ENCODE data around the gene USP25.

The USP25 gene

GRCh38 chr21:15797577-15798363 is 68.0 kb downstream of the USP25 start:
- no peak for DNase-seq (ENCODE audit: low spot score)
- no peak for FAIRE-seq

GRCh38 chr21:15801352-15801863 is 71.6 kb downstream of the USP25 start:
- no peak for FAIRE-seq
- DNase-seq (ENCODE audit: low spot score), result no peak

DNA sequence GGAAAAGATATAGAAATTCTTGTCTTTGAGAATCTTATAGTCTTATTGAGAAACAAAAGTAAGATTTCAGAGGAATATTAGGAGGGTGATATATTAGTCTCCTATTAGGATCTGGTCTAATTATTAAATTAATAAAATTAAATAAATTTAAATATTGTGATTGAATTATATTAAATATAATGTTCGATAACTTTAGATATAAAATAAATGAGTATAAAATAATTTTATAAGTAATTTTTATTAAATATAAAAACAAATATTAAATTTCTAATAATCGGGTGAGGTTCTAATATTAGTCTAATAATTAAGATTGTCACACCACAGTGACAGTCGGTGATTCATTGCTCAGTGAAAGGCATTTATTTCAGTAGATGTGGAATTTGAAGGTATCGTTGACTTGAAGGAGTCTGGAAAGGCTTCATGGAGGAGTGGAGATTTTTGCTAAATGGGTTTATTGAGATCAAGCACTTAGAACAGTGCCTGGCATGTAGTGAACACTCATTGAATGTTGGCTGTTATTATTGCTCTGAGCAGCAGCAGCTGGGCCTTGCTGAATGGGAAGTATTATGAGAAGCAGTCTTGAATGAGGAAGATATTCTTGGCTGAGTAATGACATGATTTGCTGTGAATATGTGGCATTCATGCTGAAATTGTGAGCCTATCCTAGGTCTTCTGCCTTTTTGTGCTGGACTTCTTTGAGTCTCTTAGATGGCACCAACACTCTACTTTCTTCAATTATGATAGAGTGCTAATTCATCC is 74.6 kb downstream of the USP25 start:
- DNase-seq (ENCODE audit: low spot score) (no peak), FAIRE-seq (peak; percentile 73)

- no peak for FAIRE-seq
- no peak for DNase-seq (ENCODE audit: low spot score)
Observed at GRCh38 chr21:15809065-15809464, 79.3 kb downstream of the USP25 start.

GRCh38 chr21:15809818-15810217 is 80.0 kb downstream of the USP25 start:
- no peak for FAIRE-seq
- DNase-seq (ENCODE audit: low spot score), result no peak

GRCh38 chr21:15815285-15815684 is 85.5 kb downstream of the USP25 start:
- FAIRE-seq (no peak), DNase-seq (ENCODE audit: low spot score) (no peak)

DNA sequence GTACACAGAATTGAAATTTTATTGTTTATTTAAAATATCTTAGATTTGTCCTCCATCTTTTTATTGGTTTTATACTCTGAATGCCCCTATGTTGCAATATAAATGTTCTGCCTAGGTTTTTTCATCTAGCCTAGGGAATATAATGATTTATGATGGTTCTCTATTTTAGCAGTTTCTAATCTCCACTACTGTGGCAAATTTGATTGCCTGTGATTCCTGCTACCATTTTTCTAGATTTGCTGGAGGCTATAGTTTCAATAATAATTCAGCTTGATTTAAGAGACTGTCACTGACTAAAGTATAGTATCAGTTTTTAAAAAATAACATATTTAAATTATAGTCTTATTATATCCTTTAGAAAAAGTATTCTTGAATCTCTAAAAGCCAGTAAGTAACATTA is 90.5 kb downstream of the USP25 start:
- FAIRE-seq (peak; percentile 44), DNase-seq (ENCODE audit: low spot score) (no peak)

- DNase-seq (ENCODE audit: low spot score) (no peak), FAIRE-seq (no peak)
Observed at GRCh38 chr21:15820852-15821379, 91.1 kb downstream of the USP25 start.

DNA sequence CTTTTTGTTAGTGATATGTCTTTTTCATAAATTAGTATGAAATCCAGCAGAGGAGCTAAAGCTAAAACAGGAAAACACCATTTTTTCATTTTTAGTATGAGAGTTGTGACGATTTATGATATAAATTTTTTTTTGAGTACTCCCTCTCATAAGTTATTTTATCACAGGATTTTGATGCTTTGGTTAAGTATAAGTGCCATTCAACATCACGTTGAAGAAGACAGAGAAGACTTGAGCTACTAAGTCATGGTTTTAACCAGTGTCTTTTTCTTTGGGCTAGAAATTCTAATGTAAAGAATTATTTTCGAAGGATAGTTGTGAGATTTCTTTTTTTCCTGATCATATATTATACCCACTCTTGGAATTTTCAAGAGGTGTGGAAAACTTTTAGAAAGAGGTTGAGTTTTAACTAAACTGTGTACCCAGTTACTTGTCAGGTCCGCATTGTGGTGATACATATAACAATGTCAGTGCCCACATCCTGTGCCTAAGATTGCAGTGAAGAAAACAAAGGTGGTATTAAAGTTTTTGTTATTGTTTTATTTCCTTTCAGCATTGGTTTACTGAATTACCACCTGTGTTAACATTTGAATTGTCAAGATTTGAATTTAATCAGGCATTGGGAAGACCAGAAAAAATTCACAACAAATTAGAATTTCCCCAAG is 93.8 kb downstream of the USP25 start:
- DNase-seq (ENCODE audit: low spot score), result no peak
- FAIRE-seq, result no peak

DNA sequence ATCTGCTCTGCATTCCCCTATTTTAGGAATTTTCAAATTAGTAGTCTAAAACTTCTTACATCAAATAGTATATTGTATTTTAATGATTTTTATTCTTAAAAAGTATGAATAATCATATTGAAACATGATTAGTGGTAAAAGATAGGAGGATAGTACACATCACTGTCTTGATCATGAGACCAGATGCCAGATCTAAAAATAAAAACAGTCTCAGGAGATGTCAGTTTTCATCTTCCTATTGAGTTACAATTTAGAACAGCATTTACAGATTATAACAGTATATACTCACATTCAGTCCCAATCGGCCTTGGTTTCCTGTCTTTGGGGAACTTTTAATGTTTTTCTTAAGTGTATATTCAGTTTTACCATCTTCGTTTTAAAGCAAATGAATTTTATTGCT is 95.9 kb downstream of the USP25 start:
- DNase-seq (ENCODE audit: low spot score) (no peak), FAIRE-seq (no peak)

DNA sequence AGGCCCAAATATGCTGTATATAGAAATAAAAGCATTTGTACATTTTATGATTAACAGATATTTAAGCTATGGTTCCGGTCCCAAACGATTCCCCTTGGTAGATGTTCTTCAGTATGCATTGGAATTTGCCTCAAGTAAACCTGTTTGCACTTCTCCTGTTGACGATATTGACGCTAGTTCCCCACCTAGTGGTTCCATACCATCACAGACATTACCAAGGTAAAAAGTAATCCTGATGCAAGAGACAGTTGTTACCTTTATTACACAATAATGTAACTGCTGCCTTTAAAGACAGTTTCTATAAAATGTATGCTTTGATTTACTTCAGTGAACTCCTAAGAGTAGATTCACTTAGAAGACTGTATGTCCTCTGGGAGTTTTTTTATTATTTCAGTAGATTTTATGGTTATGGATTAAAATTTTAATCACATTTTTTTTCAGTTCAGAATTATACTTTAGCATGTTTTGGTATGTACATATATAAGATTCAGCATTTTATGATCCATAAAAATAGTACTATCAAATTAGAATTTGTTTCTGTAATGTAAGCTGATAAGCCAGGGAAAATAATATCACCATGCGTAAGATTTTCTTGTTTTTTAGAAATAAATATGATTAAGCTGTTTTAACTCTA is 96.5 kb downstream of the USP25 start:
- FAIRE-seq, result peak; percentile 64
- DNase-seq (ENCODE audit: low spot score), result peak; percentile 51

DNA sequence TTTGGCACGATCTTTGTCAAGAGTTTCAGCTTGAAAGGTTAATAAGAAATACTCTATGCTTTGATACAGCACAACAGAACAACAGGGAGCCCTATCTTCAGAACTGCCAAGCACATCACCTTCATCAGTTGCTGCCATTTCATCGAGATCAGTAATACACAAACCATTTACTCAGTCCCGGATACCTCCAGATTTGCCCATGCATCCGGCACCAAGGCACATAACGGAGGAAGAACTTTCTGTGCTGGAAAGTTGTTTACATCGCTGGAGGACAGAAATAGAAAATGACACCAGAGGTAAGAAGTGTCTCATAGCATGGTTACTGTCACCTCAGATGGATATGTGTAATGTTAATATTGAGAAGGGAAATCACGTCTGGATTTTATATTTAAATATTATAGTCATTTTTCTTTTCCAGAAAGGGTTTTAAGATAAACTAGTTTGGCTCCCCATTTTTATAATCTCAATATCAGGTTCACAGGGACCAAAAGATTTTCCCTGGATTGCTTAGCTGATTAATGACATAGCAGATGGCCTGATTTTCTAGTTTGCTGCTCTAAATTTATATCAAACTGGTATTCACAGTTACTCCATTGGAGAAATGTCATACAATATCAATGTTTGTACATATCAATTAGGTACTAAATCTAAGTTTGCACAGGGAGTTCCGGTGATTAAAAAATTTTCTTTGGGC is 97.3 kb downstream of the USP25 start:
- DNase-seq (ENCODE audit: low spot score), result no peak
- FAIRE-seq, result no peak

GRCh38 chr21:15831497-15831896 is 101.7 kb downstream of the USP25 start:
- FAIRE-seq (no peak), DNase-seq (ENCODE audit: low spot score) (no peak)

GRCh38 chr21:15837645-15838044 is 107.9 kb downstream of the USP25 start:
- FAIRE-seq, result no peak
- no peak for DNase-seq (ENCODE audit: low spot score)

GRCh38 chr21:15839026-15839425 is 109.2 kb downstream of the USP25 start:
- peak; percentile 29 for DNase-seq (ENCODE audit: low spot score)
- FAIRE-seq, result no peak

GRCh38 chr21:15839601-15840000 is 109.8 kb downstream of the USP25 start:
- DNase-seq (ENCODE audit: low spot score), result no peak
- FAIRE-seq, result peak; percentile 34

GRCh38 chr21:15840406-15840805 is 110.6 kb downstream of the USP25 start:
- DNase-seq (ENCODE audit: low spot score), result peak; percentile 63
- FAIRE-seq, result peak; percentile 39

GRCh38 chr21:15841856-15842564 is 112.2 kb downstream of the USP25 start:
- FAIRE-seq, result peak; percentile 97
- peak; percentile 88 for DNase-seq (ENCODE audit: low spot score)

- DNase-seq (ENCODE audit: low spot score), result no peak
- FAIRE-seq, result no peak
Observed at GRCh38 chr21:15842565-15842880, 112.7 kb downstream of the USP25 start.

- FAIRE-seq (no peak), DNase-seq (ENCODE audit: low spot score) (no peak)
Observed at GRCh38 chr21:15843766-15844165, 114.0 kb downstream of the USP25 start.
